HCEC 1CT (cell line): ENCODE measurements around the gene HNMT.
A peak's percentile ranks its signal among the peaks of the same experiment; 100 is the strongest.
"Not testable (repeated sequence)": the region's sequence is repeated elsewhere in the genome, so short reads cannot be mapped to it uniquely, and the experiment has no call there.

Source experiments
- DNase-seq: peaks from one replicate; pipeline ENCODE4 v3.0.0-alpha.2; 2017

HNMT gene

GRCh38 chr2:137947032-137947727 is 17.1 kb upstream of the HNMT start:
- no peak for DNase-seq

GRCh38 chr2:137947728-137948336 is 16.4 kb upstream of the HNMT start:
- DNase-seq = peak; percentile 65

GRCh38 chr2:137948894-137949293 is 15.4 kb upstream of the HNMT start:
- DNase-seq = no peak

- no peak for DNase-seq
These were observed 14.0 kb upstream of the HNMT start for GRCh38 chr2:137950238-137950637.

- DNase-seq = peak; percentile 38
These were observed 12.7 kb upstream of the HNMT start for GRCh38 chr2:137951586-137951985.

- no peak for DNase-seq
These were observed 11.6 kb upstream of the HNMT start for GRCh38 chr2:137952586-137953129.

- DNase-seq = no peak
These were observed 8.7 kb upstream of the HNMT start for GRCh38 chr2:137955536-137955935.

GRCh38 chr2:137957033-137957432 is 7.2 kb upstream of the HNMT start:
- DNase-seq = peak; percentile 96

- DNase-seq = no peak
These were observed 5.1 kb upstream of the HNMT start for GRCh38 chr2:137959166-137959565.

GRCh38 chr2:137960223-137960622 is 4.0 kb upstream of the HNMT start:
- peak; percentile 43 for DNase-seq

GRCh38 chr2:137961602-137962001 is 2.7 kb upstream of the HNMT start:
- DNase-seq = no peak

- no peak for DNase-seq
These were observed 673 bp upstream of the HNMT start for GRCh38 chr2:137963535-137964065.

GRCh38 chr2:137964859-137965459 is 686 bp downstream of the HNMT start:
- no peak for DNase-seq

- no peak for DNase-seq
These were observed 1.8 kb downstream of the HNMT start for GRCh38 chr2:137966043-137966442.

- no peak for DNase-seq
These were observed 2.8 kb downstream of the HNMT start for GRCh38 chr2:137967042-137967441.

- no peak for DNase-seq
These were observed 4.5 kb downstream of the HNMT start for GRCh38 chr2:137968477-137969417.

GRCh38 chr2:137969418-137969765 is 5.1 kb downstream of the HNMT start:
- peak; percentile 97 for DNase-seq

GRCh38 chr2:137969876-137970275 is 5.6 kb downstream of the HNMT start:
- no peak for DNase-seq

- DNase-seq = not testable (repeated sequence)
These were observed 7.0 kb downstream of the HNMT start for GRCh38 chr2:137971259-137971658.

- no peak for DNase-seq
These were observed 9.0 kb downstream of the HNMT start for GRCh38 chr2:137973280-137973679.

- DNase-seq = no peak
These were observed 11.3 kb downstream of the HNMT start for GRCh38 chr2:137975280-137976271.
